Measurements from ENCODE around the gene LCLAT1. TPM values are rescaled to one million over a fixed set of nuclear protein-coding genes. Genes with fewer than 3 reads are reported as not detected.

Gene LCLAT1
- polyA plus RNA-seq, 1 donor (not counting 4 experiments of a cell fraction or from before 2014, with no cell fraction given): 17.1 TPM

DNA sequence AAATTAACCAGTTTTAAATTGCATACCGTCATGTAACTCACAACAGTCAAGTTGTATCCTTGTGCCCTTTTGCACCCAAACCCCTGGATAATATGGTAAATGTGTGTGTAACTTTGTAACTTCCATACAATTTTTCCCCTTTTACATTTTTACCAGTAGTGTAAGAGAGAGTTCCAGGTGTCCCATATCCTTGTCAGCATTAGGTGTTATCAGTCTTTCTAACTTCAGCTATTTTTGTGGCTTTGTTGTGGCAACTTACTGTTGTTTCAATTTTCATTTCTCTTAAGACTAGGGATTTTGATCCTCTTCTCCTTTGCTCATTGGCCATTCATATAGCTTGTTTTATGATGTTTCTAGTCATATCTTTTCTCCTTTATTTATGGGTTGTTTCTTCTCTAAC is 94.6 kb downstream of the LCLAT1 start:
- Histone ChIP-seq H3K4me3 (ENCODE audit: control insufficient read depth in 2 of 3, extremely low read depth in 1 of 3, insufficient read depth in 2 of 3, low read depth in 1 of 3, low read length in 3 of 3) (no peak overlapping the region), H3K79me2 (ENCODE audit: control insufficient read depth, insufficient read depth, low read length) (no peaks in the 10 kb centered on the region), H3K9ac (ENCODE audit: control insufficient read depth, extremely low read depth, insufficient read depth, low read length) (no peak overlapping the region), H3K27me3 (ENCODE audit: control insufficient read depth, extremely low read depth, insufficient read depth, low read length) (no peaks in the 10 kb centered on the region), H3K9me3 (ENCODE audit: control insufficient read depth, low read depth, low read length) (no peaks in the 10 kb centered on the region), H4K20me1 (ENCODE audit: control insufficient read depth, extremely low read depth, insufficient read depth, low read length) (no peaks in the 10 kb centered on the region), H3K4me2 (ENCODE audit: control insufficient read depth, extremely low read depth, insufficient read depth, low read depth, low read length) (no peak overlapping the region), H3K4me1 (ENCODE audit: control insufficient read depth, extremely low read depth, insufficient read depth, low read length) (no peaks in the 10 kb centered on the region), H3K9me1 (ENCODE audit: control insufficient read depth, extremely low read depth, insufficient read depth, low read length) (no peaks in the 10 kb centered on the region), H2AFZ (ENCODE audit: control insufficient read depth, low read length) (no peak overlapping the region), H3K36me3 (ENCODE audit: control insufficient read depth in 2 of 2, extremely low read depth in 1 of 2, insufficient read depth in 2 of 2, low read length in 2 of 2) (no peaks in the 10 kb centered on the region), H3K27ac (ENCODE audit: control insufficient read depth, insufficient read depth, low read length) (no peak overlapping the region)
- DNase-seq (ENCODE audit: low read depth, low spot score) (no peak), FAIRE-seq (peak; percentile 5)
- dilution Hi-C loops (cut with MboI; ENCODE audit: extremely low pct_ligation_motif_present, low sequenced_read_pairs): no loop called here
- TF ChIP-seq, protein P1, sequence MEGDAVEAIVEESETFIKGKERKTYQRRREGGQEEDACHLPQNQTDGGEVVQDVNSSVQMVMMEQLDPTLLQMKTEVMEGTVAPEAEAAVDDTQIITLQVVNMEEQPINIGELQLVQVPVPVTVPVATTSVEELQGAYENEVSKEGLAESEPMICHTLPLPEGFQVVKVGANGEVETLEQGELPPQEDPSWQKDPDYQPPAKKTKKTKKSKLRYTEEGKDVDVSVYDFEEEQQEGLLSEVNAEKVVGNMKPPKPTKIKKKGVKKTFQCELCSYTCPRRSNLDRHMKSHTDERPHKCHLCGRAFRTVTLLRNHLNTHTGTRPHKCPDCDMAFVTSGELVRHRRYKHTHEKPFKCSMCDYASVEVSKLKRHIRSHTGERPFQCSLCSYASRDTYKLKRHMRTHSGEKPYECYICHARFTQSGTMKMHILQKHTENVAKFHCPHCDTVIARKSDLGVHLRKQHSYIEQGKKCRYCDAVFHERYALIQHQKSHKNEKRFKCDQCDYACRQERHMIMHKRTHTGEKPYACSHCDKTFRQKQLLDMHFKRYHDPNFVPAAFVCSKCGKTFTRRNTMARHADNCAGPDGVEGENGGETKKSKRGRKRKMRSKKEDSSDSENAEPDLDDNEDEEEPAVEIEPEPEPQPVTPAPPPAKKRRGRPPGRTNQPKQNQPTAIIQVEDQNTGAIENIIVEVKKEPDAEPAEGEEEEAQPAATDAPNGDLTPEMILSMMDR (optimal IDR thresholded peaks at IDR 0.05 in 1 of 3, IDR thresholded peaks at IDR 0.05 in 1 of 3, conservative IDR thresholded peaks at IDR 0.05 in 1 of 3; ENCODE audit: extremely low read depth in 1 of 3, insufficient read depth in 2 of 3, low read length in 3 of 3): no peak
- no peak for TF ChIP-seq EZH2 (IDR thresholded peaks at IDR 0.05; ENCODE audit: low read length)

- Histone ChIP-seq H3K9ac (ENCODE audit: control insufficient read depth, extremely low read depth, insufficient read depth, low read length) (no peak overlapping the region), H3K9me1 (ENCODE audit: control insufficient read depth, extremely low read depth, insufficient read depth, low read length) (no peaks in the 10 kb centered on the region), H3K36me3 (ENCODE audit: control insufficient read depth in 2 of 2, extremely low read depth in 1 of 2, insufficient read depth in 2 of 2, low read length in 2 of 2) (no peaks in the 10 kb centered on the region), H3K9me3 (ENCODE audit: control insufficient read depth, low read depth, low read length) (no peaks in the 10 kb centered on the region), H3K4me2 (ENCODE audit: control insufficient read depth, extremely low read depth, insufficient read depth, low read depth, low read length) (no peak overlapping the region), H2AFZ (ENCODE audit: control insufficient read depth, low read length) (no peak overlapping the region), H3K27me3 (ENCODE audit: control insufficient read depth, extremely low read depth, insufficient read depth, low read length) (no peaks in the 10 kb centered on the region), H3K27ac (ENCODE audit: control insufficient read depth, insufficient read depth, low read length) (no peak overlapping the region), H4K20me1 (ENCODE audit: control insufficient read depth, extremely low read depth, insufficient read depth, low read length) (no peaks in the 10 kb centered on the region), H3K4me3 (ENCODE audit: control insufficient read depth in 2 of 3, extremely low read depth in 1 of 3, insufficient read depth in 2 of 3, low read depth in 1 of 3, low read length in 3 of 3) (no peak overlapping the region), H3K4me1 (ENCODE audit: control insufficient read depth, extremely low read depth, insufficient read depth, low read length) (no peaks in the 10 kb centered on the region), H3K79me2 (ENCODE audit: control insufficient read depth, insufficient read depth, low read length) (no peaks in the 10 kb centered on the region)
- no peak for TF ChIP-seq EZH2 (IDR thresholded peaks at IDR 0.05; ENCODE audit: low read length)
- TF ChIP-seq, protein P1 (optimal IDR thresholded peaks at IDR 0.05 in 1 of 3, IDR thresholded peaks at IDR 0.05 in 1 of 3, conservative IDR thresholded peaks at IDR 0.05 in 1 of 3; ENCODE audit: extremely low read depth in 1 of 3, insufficient read depth in 2 of 3, low read length in 3 of 3): no peak
- dilution Hi-C loops (cut with MboI; ENCODE audit: extremely low pct_ligation_motif_present, low sequenced_read_pairs): no loop called here
- no peak for DNase-seq (ENCODE audit: low read depth, low spot score)
- FAIRE-seq: no peak
Measured at GRCh38 chr2:30545875-30546274, 98.8 kb downstream of the LCLAT1 start.
